GM18511 (cell line): ENCODE data around the gene TCIRG1.
"Not testable (repeated sequence)": the region's sequence is repeated elsewhere in the genome, so short reads cannot be mapped to it uniquely, and the experiment has no call there.

Experiments used
- ATAC-seq: cut with Tn5 transposase; IDR thresholded peaks from one replicate; pipeline ENCODE4 v1.9.1; 2021; ENCODE audit warnings: mild to moderate bottlenecking, moderate library complexity; ENCODE audit not compliant: unreplicated experiment

TCIRG1 gene

DNA sequence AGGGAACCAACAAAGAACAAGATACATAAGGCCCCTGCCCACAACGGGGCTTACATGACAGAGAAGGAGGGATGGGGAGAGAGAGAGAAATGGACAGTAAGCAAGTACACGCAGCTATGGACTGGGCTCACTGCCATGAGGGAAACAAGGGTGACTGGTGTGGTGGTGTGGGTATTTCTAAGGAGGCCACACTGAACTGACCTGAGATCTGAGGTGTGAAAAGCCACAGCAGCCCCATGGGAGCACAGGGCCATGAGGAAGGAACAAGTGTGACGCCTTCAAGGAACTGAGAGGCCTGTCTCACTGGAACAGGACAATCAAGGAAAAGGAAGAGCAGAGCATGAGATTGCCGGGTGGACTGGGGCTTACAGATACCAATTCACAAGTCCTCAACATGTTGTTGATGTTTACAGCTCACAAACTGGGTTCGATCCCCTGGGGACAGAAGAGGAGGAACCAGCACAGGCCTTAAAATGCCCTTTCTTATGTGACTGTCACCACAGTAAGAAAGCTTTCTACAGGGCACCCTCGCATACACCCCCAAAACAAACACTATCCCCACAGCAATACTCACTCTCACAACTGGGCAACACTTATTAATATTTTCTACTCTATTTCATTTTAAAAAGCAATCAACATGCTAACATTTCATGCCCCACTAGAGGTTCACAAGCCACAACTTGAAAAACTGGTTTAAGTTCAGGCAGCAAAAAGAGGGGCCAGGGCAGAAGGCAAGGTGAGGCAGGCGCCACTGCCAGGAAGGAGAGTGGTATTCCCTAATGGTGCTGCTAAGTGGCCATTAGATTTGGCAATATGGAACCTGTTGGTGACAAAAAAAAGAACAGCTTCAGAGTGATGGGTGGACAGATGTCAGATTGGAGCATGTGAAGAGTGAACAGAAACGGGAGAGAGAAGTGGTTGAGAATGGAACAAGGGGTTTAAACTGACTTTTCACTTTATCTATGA lies 39.1 kb downstream of the TCIRG1 start:
- peak; percentile 74 for ATAC-seq

DNA sequence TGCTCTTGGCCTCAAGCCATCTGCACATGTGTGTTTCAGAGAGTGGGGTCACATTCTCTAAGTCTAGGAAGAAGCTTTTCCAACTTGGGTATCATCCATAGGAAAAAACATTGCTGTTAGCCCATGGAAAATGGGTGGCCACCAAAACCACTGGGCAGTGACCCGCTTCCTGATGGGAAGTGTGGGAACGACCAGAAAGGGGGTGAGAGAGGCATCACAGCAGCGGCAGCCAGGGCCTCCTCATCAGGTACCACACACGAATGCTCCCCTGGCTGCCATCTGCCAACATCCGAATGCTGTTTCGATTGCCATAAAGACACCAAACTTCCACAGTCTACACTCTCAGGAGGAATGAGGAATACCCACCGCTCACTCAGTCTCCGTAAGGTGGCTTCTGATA lies 42.0 kb downstream of the TCIRG1 start:
- ATAC-seq = no peak

DNA sequence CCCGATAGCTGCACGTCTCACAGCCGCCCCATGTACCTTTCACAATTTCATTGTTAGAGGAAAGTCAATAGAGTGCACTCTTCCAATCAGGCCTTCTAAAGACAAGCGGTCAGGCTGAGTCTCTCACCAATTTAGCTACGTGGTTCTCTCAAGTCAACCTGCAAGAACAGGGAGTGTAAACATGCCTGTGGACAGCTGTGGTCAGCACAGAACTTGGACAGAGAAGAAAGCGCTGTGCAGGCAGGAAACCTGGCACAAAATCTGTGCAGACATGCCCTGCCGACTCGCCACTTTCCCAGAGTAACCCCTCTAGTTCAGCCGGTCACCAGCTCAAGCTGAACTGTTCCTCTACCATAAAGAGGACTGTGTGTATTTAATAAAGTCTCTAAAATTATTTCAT lies 42.9 kb downstream of the TCIRG1 start:
- no peak for ATAC-seq

DNA sequence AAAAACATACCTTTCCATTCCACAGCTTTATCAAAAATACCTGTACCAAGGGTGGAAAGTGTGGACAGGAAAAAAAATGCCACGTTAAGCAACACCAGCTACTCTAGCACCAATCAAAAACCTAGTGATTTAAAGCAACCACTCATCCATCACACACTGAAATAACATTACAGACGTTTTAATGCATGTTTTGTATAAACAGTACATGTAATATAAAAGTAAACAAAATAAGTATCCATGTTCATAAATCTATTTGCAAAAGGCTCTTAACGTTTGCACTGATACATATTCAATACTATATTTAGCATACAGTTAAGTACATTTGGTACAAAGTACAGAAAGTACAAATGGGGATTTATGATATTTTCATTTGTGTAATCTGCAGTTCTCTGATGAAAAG lies 43.7 kb downstream of the TCIRG1 start:
- ATAC-seq = no peak

DNA sequence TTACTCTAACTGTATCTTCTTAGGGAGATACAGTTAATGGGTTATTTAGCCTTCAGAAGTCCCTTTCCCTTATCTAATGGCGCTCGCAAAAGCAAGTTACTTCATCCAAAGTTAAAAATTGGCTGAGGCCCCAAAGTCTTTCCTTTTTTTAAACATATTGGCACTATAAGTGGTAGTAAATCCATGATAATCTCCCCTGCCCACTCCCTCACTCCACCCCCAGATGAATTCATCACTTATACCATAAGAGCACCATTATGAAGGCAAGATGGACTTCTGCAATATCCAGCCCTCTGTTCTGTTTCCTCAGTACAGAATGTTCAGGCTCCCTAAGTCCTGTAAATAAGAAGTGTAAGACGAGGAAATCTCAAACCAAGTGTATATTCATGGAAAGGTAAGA lies 44.7 kb downstream of the TCIRG1 start:
- no peak for ATAC-seq

DNA sequence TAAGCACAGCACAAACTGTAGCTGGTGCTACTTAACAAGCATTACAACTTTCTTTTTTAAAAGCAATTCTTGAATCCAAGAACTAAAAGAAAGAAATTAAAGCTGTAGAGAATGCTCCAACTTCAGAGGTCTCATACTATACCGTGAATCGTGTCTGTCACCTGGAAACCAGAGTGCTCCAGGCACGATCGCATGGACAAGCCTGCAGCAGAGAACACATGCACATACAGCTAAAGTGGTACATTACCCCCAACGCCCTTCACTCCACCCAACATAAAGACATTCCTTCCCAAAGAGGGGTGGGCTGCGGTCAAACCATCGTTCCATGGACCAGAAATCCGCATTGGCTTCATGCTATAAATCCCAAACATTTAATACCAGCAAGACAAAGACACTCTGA lies 50.9 kb downstream of the TCIRG1 start:
- ATAC-seq = no peak

DNA sequence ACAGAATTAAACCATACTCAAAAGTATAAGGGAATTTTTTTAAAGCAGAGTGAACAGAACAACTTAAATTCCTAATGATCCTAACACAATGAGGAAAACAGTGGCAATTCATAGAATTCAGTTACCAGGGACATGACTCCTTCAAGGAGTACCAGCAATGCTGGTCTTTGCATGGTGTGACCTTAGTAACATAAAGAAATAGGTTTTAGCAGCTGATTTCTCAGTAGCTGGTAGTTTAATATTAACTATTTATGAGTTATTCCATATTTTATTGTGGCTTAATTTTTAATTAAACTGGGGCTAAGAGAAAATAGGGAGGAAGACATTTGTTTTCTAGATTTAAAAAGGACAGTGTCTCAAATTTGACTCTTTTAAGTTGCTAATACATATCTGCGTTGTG lies 51.5 kb downstream of the TCIRG1 start:
- ATAC-seq = no peak

DNA sequence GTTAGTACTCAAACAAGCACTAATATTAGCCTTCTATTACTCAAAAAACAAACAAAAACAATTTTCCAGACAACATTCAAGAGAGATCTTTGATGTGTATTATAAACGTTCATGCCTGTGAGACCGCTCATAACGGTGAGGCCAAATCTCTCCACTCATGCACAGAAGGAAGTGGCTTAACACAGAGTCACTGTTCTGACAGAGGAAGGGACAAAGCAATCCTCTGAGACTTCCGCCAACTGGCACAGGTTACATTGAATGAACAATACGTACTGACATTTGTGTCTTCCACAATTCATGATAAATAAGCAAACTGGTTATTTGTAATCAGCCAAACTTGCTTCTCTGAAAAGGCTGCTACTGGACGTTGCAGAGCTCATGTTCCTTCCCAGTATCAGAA lies 51.9 kb downstream of the TCIRG1 start:
- ATAC-seq = no peak

DNA sequence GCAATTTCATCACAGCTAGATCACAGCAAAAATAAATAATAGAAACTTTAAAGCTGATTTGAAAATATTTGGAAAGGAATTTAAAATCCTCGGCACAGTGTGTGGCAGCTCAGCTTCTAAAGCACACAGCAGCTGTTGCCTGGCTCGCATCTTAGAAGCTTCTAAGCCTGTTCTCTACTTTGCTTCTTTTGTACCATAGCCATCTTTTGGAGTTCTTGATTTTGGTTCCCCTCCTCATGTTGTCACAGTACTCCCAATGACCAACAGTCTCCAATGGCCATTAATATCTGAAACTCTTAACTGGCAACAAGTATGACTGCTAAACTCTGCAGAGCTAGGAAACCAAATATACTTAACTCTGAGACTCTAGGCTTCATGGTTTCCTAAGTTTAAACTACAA lies 53.6 kb downstream of the TCIRG1 start:
- ATAC-seq = no peak

DNA sequence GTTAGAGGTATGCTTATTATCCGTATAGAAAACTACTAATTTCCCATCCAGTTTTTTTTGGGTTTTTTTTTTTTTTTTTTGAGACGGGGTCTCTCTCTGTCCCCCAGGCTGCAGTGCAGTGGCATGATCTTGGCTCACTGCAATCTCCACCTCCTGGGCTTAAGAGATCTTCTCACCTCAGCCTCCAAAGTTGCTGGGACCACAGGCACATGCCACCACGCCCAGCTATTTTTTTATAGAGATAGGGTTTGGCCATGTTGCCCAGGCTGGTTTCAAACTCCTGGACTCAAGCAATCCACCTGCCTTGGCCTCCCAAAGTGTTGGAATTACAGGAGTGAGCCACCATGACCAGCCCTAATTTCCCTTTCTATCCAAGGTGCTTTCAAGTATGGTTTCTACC lies 54.1 kb downstream of the TCIRG1 start:
- not testable (repeated sequence) for ATAC-seq

DNA sequence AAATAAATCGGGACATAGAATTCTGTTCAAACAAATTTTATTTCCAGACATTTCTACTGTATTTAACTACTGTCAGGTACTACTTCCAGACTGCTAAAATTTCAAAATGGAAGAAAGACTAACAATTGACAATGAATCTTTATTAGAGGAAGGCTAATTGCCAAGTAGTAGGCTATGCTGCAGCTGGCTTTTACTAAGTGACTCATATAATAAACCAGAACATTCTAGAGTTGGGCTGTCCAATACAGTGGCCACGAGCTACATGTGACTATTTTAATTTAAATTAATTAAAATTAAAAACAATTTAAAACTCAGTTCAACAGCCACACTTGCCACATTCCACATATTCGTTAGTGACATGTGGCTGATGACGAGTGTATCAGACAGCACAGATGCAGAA lies 54.7 kb downstream of the TCIRG1 start:
- ATAC-seq = no peak

DNA sequence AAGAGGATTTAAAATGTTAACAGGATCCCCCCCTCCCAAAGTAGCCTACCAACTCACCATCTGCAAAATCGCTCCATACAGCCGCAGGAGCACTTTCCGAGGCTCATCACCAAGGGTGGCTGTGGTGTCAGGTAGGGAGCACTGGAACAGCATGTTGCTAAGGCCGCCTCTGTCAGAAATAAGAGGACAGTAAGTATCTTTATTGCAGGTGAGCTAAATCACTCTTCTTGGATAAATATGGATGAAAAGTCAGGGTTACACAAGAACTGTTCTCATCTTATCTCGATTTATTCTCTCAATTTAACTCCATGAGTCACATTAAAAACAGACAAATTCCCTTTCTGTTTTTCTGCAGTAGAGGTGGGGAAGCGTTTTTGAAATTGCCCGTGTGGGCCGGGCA lies 58.1 kb downstream of the TCIRG1 start:
- ATAC-seq = no peak

DNA sequence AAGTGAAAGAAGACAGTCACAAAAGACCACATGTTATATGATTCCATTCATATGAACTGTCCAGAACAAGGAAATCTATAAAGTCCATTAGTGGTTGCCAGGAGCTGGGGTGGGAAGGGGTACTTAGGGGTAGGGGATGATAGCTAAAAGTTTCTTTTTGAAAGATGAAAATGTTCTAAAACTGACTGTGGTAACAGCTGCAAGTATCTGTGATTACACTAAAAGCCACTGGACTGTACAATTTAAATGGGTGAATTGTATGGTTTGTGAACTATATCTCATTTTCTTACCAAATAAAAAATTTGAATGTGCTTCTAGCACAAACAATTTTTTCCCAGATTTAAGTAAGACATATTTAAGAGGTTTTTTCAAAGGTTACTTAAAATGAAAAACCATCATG lies 60.2 kb downstream of the TCIRG1 start:
- no peak for ATAC-seq

DNA sequence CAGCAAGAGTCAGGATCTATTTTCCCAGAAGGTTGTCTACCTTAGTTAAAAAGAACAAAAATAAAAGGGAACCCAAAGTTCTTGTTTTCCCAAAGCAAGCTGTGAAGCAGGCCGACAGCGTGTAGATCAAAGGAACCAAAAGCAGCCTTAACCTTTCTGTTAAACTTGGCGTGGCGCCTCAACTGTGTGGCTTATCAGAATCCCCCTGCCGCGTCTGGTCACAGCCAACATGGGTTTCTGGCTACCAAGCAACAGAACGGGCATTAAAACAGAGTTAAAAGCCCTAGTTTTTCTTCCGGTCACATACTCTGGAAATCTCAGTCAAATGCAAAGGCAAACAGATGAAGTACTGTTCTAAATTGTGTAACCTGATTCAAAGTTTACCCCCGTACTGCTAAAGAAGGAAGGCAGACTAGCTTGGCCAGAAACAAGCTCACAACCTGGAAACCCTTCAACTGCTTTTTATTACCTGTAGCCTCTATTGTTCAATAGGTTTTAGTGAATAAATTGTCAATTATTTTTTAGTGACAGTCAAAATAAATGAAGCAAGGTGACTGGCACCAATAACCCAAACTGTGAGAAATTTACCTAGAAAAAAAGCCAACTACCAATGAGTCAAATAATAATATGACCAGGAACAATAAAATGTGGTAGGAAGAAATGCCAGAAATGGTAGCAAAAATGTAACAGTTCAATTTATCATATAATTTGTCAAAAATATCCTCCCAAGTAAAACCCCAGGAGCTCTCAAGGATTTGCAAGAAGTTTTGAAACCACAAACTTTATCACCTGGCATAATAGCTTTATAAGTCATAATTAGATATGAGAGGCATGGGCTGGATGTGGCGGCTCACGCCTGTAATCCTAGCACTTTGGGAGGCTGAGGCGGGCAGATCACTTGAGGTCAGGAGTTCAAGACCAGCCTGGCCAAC lies 60.9 kb downstream of the TCIRG1 start:
- ATAC-seq = no peak
